GM12872 (cell line): ENCODE results near the gene MAPK11.

Experiments used
- TF ChIP-seq, protein P1 (sequence below): IDR thresholded peaks from 3 replicates; pipeline ENCODE4 v1.5.1; 2011; ENCODE audit warnings: low read depth, mild to moderate bottlenecking, low read length, moderate library complexity; ENCODE audit not compliant: insufficient read depth

MAPK11 gene

DNA sequence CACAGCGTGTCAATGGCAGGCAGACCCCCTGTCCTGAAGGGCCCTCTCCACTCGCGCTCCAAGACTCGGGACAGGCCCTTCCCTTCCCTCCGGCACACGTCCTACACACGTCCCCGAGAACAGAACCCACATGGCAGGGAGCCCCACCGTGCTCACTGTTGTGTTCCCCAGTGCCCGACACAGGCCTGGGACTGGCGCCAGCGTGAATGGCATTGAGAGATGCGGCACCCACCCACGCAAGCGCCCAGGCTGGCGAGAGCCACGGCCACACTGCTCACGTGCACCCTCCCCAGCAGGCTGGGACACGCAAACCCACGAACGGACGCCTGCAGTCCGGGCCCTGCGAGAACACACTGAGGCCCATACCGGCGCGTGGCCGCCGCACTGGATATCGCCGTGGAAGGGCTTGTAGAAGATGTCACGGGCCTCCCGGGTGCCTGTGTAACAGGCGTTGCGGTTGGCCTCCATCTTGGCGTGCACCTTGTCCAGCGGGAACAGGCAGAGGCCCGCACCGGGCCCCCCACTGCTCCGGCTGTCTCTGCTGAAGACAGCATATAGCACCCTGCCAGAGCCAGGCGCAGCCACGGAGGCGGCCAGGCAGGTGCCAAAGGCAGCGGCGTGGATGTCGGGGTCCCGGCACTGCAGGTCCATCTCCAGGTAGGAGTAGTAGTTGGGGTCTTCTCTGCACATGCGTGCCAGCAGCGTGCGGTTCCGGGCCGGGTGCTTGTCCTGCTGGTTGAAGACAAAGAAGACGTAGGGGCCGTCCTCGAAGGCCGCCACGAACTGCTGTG lies 19.2 kb upstream of the MAPK11 start:
- TF ChIP-seq, protein P1, sequence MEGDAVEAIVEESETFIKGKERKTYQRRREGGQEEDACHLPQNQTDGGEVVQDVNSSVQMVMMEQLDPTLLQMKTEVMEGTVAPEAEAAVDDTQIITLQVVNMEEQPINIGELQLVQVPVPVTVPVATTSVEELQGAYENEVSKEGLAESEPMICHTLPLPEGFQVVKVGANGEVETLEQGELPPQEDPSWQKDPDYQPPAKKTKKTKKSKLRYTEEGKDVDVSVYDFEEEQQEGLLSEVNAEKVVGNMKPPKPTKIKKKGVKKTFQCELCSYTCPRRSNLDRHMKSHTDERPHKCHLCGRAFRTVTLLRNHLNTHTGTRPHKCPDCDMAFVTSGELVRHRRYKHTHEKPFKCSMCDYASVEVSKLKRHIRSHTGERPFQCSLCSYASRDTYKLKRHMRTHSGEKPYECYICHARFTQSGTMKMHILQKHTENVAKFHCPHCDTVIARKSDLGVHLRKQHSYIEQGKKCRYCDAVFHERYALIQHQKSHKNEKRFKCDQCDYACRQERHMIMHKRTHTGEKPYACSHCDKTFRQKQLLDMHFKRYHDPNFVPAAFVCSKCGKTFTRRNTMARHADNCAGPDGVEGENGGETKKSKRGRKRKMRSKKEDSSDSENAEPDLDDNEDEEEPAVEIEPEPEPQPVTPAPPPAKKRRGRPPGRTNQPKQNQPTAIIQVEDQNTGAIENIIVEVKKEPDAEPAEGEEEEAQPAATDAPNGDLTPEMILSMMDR = no peak

DNA sequence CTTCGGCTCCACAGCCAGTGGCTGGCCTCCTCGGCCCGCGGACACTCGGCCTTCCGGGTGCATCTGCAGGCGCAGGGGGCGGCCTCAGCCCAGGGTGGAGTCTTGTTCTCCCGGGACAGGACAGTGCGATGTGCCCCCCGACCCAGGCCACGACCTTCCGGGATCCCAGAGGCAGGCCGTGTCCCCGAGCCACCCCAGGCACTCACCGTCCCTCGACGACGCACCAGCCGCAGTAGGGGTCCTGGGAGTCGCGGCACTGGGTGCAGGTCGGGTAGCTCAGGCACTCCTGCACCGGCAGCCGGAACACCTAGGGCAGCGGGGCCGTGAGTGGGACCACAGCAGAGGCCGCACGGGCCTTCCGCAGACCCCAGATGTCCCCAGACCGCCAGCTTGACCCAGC lies 17.6 kb upstream of the MAPK11 start:
- TF ChIP-seq, protein P1 = no peak

DNA sequence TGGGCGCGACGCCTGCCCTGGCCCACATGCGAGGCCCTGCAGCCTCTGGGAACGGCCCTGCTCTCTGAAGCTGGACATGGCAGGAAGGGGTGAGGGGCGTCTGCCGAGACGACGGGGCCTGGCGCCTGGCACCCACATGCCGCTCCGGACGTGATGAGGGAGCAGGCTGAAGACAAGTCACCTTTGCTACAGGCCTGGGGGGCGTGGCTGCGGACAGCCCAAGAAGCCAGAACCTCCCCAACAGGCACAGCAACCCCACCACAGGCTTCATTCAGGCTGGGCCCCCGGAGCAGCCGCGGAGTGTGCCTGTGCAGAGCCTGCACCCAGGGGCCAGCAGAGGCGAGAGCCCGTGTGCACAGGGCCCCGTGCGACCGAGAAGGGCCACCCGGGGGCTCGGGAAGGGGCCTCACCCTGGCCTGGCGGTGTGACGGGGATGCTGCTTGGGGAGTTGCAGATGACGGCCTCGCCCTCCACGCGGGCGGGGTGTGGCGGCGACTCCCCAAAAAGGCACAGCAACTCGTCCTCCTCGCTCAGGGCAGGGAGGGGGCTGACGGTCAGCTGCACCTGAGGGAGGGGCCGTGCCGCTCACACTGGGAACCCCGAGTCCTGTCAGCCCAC lies 16.6 kb upstream of the MAPK11 start:
- TF ChIP-seq, protein P1 = no peak

DNA sequence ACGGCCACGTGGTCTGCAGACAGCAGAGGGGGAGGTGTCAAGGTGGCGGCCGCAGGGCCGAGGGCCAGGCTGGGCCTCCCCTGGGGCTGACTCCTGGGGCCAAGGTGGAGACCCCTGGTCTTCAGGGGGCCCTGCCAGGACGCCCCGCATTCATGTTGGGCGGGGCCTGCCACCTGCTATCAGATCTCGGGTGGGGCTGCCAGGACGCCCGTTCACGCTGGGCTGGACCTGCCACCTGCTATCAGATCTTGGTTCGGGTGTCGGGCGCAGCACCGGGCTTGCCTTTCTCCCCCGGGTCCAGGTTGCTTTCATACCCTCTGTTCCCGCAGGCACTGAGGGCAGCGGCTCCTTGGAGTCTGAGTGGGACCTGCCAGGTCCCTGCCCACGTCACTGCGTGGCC lies 16.1 kb upstream of the MAPK11 start:
- TF ChIP-seq, protein P1 = no peak

DNA sequence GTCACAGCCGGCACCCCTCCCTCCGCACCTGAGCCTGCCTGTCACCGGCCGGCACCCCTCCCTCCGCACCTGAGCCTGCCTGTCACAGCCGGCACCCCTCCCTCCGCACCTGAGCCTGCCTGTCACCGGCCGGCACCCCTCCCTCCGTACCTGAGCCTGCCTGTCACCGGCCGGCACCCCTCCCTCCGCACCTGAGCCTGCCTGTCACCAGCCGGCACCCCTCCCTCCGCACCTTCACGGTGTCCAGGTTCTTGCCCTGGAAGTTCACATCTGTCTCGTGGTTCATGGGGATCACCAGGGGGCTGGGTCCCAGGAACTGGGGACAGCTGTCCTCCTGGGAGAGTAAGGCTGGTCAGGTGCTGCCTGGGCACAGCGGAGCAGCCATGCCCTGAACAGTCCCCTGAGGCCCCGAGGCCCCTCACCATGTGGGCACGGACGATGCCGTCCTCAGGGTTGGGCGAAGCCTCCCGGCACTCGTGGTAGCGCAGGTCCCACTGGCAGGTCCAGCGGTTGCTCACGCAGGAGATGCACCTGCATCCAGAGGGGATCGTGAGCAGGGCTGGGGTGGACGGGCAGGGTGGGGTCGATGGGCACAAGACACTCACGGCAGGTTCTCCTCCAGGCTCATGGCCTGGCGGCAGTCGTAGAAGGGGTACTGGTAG lies 15.5 kb upstream of the MAPK11 start:
- TF ChIP-seq, protein P1 = no peak

DNA sequence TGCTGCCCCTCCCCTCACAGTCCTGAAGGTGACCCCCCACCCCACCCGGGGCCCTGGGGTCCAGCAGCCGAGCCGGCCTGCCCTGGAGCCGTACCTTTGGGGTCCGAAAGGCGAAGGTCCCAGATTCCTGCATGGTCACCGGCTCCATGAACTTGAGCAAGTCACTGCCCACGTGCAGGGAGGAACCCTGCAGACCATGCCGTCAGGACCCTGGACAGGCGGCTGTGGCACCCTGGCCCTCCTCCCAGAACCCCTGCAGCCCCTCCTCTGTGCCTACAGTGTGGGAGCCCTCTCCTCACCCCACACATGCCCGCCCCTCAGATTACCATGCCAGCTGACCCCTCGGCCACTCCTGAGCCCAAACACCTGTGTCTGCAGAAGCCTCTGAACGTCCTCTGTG lies 14.3 kb upstream of the MAPK11 start:
- TF ChIP-seq, protein P1 = no peak

DNA sequence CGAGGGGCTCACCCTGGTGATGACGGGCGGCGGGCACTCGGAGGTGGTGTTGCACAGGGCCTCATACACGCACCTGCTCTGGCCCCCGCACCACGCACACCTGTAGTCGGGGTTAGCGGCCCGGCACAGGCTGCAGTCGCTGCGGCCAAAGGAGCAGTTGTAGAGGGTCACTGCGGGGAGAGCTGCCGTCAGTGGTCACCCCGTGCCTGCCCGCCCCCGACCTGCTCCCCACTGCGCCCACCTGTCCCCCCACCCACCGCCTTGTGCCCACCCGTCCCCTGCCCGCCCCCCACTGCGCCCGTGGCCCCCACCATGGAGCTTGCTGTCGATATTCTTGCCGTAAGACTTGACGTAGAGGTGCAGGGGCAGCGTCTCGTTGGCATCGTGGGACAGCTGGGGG lies 13.6 kb upstream of the MAPK11 start:
- TF ChIP-seq, protein P1 = no peak
